Mesodermal cell (in vitro differentiated cells): Measurements from ENCODE around the gene FGFR3.
"Not testable (repeated sequence)": the region's sequence is repeated elsewhere in the genome, so short reads cannot be mapped to it uniquely, and the experiment has no call there.

Experiments
- H3K27ac ChIP-seq: 2 replicates; pipeline ENCODE4 v1.7.0; 2013; ENCODE audit warnings: mild to moderate bottlenecking, low read depth, low read length, moderate library complexity; ENCODE audit not compliant: severe bottlenecking
- H3K36me3 ChIP-seq: 2 replicates; pipeline ENCODE4 v1.7.1; 2013; ENCODE audit warnings: mild to moderate bottlenecking, low read length, moderate library complexity; ENCODE audit not compliant: control insufficient read depth, insufficient read depth
- H3K4me1 ChIP-seq: one replicate; pipeline ENCODE4 v1.7.1; 2013; ENCODE audit warnings: mild to moderate bottlenecking, low read length; ENCODE audit not compliant: insufficient read depth, control insufficient read depth, poor library complexity, severe bottlenecking
- H3K4me3 ChIP-seq: 2 replicates; pipeline ENCODE4 v1.7.0; 2013; ENCODE audit warnings: low read length, control low read depth, mild to moderate bottlenecking; ENCODE audit not compliant: insufficient read depth, poor library complexity, severe bottlenecking; ENCODE audit errors: extremely low read depth
- H3K9me3 ChIP-seq: 2 replicates; pipeline ENCODE4 v1.7.1; 2013; ENCODE audit warnings: mild to moderate bottlenecking, low read length, moderate library complexity; ENCODE audit not compliant: control insufficient read depth
- WGBS, 2 experiments: methylation state at CpG; one replicate each; pipeline ENCODE4 v1.1.5; 2013; ENCODE audit warnings: missing lambda C conversion rate in 2 of 2; ENCODE audit not compliant: insufficient coverage in 2 of 2; 5-methylcytosine and 5-hydroxymethylcytosine counted together

Gene FGFR3

DNA sequence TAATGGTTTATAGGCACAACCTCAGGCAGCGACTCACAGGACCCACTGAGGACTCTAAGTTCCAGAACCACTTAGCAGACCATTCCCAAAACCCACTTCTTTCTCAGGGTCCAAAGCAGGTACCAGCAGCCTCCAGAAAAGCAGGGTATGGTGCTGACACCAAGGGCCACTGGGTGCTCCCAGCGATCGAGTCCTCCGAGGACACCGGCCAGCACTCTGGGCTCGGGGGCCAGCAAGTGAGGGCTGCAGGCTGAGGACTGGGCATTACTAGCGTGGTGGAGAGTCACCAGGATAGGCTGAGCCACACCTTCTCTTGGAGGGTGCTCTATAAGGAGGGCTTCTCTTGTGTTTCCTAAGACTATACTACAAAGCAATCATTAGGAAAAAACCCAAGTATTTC is 43.6 kb downstream of the FGFR3 start:
- Histone ChIP-seq H3K36me3 (peaks cover 83% of the 10 kb centered on the region), H3K27ac (no peak overlapping the region)
- WGBS, 2 experiments = 94 to 100% methylated on average over 6 of the region's 7 CpGs

DNA sequence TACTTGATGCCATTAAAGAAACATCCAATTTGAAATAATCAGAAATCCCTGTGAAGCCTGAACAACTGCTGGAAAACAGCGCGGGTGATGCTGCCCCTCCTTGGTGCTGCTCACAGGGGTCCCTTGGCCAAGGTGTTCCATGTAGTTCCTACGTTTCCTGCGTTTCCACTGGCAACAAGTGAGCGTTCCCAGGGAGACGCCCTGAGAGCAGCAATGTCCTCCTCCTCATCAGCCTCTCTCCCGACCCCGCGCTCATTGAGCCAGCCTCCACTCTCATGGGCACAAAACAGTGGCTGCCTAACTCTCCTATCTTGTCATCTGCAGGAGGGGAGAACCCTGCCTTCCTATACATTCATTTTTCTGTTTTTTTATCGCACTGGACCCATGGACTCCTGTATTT is 44.0 kb downstream of the FGFR3 start:
- H3K36me3 ChIP-seq = peaks cover 83% of the 10 kb centered on the region
- no peak overlapping the region for H3K4me3 ChIP-seq
- no peak overlapping the region for H3K27ac ChIP-seq
- no peaks in the 10 kb centered on the region for H3K4me1 ChIP-seq
- no peaks in the 10 kb centered on the region for H3K9me3 ChIP-seq
- WGBS, 2 experiments = 93 to 96% methylated on average over 7 to 10 of the region's 10 CpGs

More for the DNA sequence above, 43.6 kb downstream of the FGFR3 start:
- H3K4me3 ChIP-seq = no peak overlapping the region
- no peaks in the 10 kb centered on the region for H3K9me3 ChIP-seq
- H3K4me1 ChIP-seq = no peaks in the 10 kb centered on the region

DNA sequence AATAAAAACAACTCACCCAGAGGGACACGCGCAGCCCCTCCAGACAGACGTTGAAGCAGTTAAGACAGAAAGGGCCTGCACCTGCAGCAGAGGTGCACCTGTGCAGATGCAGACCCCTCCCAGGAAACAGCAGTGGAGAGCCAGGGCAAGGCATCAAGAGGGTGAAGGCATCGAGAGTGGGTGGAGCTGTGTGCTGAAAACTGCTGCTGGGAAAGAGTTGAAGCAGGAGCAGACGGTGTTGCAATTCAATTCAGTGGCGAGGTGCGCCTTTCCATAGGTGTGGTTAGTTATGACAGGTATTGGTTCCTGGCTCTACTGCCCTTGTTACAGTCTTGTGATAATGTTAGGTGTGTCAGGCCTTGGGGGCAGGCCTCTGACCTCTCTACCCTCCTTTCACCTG is 46.2 kb downstream of the FGFR3 start:
- no peak overlapping the region for H3K27ac ChIP-seq
- 93 to 96% methylated on average over 5 to 7 of the region's 7 CpGs for WGBS, 2 experiments
- H3K4me3 ChIP-seq = no peak overlapping the region
- H3K36me3 ChIP-seq = peaks cover 81% of the 10 kb centered on the region
- no peaks in the 10 kb centered on the region for H3K4me1 ChIP-seq
- H3K9me3 ChIP-seq = no peaks in the 10 kb centered on the region

GRCh38 chr4:1841201-1841886 is 48.3 kb downstream of the FGFR3 start:
- H3K4me3 ChIP-seq = no peak overlapping the region
- 95 to 96% methylated on average over 28 to 31 of the region's 31 CpGs for WGBS, 2 experiments
- no peaks in the 10 kb centered on the region for H3K4me1 ChIP-seq
- H3K27ac ChIP-seq = no peak overlapping the region
- no peaks in the 10 kb centered on the region for H3K9me3 ChIP-seq
- H3K36me3 ChIP-seq = peaks cover 79% of the 10 kb centered on the region

GRCh38 chr4:1841887-1842210 is 48.8 kb downstream of the FGFR3 start:
- 93 to 100% methylated on average over 6 to 7 of the region's 9 CpGs for whole genome bisulfite sequencing, 2 experiments
- Histone ChIP-seq H3K9me3 (no peaks in the 10 kb centered on the region), H3K36me3 (peaks cover 79% of the 10 kb centered on the region), H3K27ac (no peak overlapping the region), H3K4me3 (no peak overlapping the region), H3K4me1 (no peaks in the 10 kb centered on the region)

GRCh38 chr4:1842339-1842895 is 49.3 kb downstream of the FGFR3 start:
- Histone ChIP-seq H3K9me3 (no peaks in the 10 kb centered on the region), H3K4me1 (no peaks in the 10 kb centered on the region), H3K27ac (no peak overlapping the region), H3K36me3 (peaks cover 79% of the 10 kb centered on the region), H3K4me3 (no peak overlapping the region)
- 93 to 96% methylated on average over 13 of the region's 13 CpGs for WGBS, 2 experiments

- Histone ChIP-seq H3K27ac (no peak overlapping the region), H3K9me3 (no peaks in the 10 kb centered on the region), H3K4me1 (no peaks in the 10 kb centered on the region), H3K4me3 (no peak overlapping the region), H3K36me3 (peaks cover 80% of the 10 kb centered on the region)
- 96 to 97% methylated on average over 17 of the region's 17 CpGs for WGBS, 2 experiments
Measured at GRCh38 chr4:1842993-1843448, 49.9 kb downstream of the FGFR3 start.

GRCh38 chr4:1843852-1844251 is 50.8 kb downstream of the FGFR3 start:
- 93 to 94% methylated on average over 9 of the region's 10 CpGs for WGBS, 2 experiments
- no peak overlapping the region for H3K27ac ChIP-seq
- no peaks in the 10 kb centered on the region for H3K9me3 ChIP-seq
- peaks cover 79% of the 10 kb centered on the region for H3K36me3 ChIP-seq
- H3K4me3 ChIP-seq = no peak overlapping the region
- no peaks in the 10 kb centered on the region for H3K4me1 ChIP-seq

GRCh38 chr4:1844618-1845017 is 51.5 kb downstream of the FGFR3 start:
- H3K27ac ChIP-seq, H3K4me3 ChIP-seq, H3K9me3 ChIP-seq, H3K4me1 ChIP-seq: not testable (repeated sequence)
- WGBS, 2 experiments = 93 to 97% methylated on average over 7 to 8 of the region's 10 CpGs
- peaks cover 71% of the 10 kb centered on the region for H3K36me3 ChIP-seq

DNA sequence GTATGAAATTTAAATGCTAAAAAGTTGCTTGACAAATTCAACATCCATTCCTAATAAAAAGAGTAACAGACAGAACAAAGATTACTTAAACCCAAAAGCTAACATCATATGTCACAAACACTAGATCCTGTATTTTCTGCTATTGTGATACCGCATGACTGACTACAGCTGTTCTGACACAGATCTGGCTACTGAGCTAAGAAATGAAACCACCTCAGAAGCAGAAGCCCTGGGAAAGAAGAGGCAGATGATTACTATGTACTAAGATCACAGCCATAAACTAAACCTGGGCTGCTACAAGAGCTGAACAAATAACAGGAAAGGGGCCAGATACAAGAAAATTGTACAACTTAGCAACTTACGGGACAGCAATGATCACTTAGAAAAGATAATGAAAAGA is 53.5 kb downstream of the FGFR3 start:
- WGBS, 2 experiments = 100% methylated on average over 1 of the region's 2 CpGs; no CpG with 5 or more reads in 1 of the 2 experiments
- Histone ChIP-seq H3K4me1 (no peaks in the 10 kb centered on the region), H3K27ac (no peak overlapping the region), H3K4me3 (no peak overlapping the region), H3K9me3 (no peaks in the 10 kb centered on the region), H3K36me3 (peaks cover 57% of the 10 kb centered on the region)

GRCh38 chr4:1850276-1850675 is 57.2 kb downstream of the FGFR3 start:
- 94% methylated on average over 9 of the region's 10 CpGs for WGBS, 2 experiments
- no peaks in the 10 kb centered on the region for H3K9me3 ChIP-seq
- H3K4me3 ChIP-seq = no peak overlapping the region
- no peaks in the 10 kb centered on the region for H3K4me1 ChIP-seq
- peaks cover 48% of the 10 kb centered on the region for H3K36me3 ChIP-seq
- H3K27ac ChIP-seq = no peak overlapping the region
